H1 (cell line): ENCODE measurements around the gene PDHX. TPM values are rescaled to one million over a fixed set of nuclear protein-coding genes. Genes with fewer than 3 reads are reported as not detected.

Source experiments
- BRCA1 ChIP-seq: IDR thresholded peaks from 2 replicates; pipeline ENCODE4 v1.6.1; 2012; ENCODE audit warnings: low read depth, low read length, improper control_type of control experiment
- CBX8 ChIP-seq: fragments of 300-800, 300-1000 bp; sonication (generic); IDR thresholded peaks from 2 replicates; pipeline ENCODE4 v1.7.1; 2016; ENCODE audit warnings: low read depth, low read length, borderline replicate concordance
- CHD2 ChIP-seq: IDR thresholded peaks from 2 replicates; pipeline ENCODE4 v1.6.1; 2012; ENCODE audit warnings: low read length, improper control_type of control experiment
- KDM4A ChIP-seq: IDR thresholded peaks from one replicate; pipeline ENCODE4 v1.7.1; 2012; ENCODE audit warnings: low read depth, mild to moderate bottlenecking, moderate library complexity, low read length, inconsistent platforms; ENCODE audit not compliant: severe bottlenecking
- NANOG ChIP-seq: IDR thresholded peaks from 2 replicates; pipeline ENCODE4 v1.6.1; 2011; ENCODE audit warnings: low read length, low read depth, mild to moderate bottlenecking, inconsistent platforms; ENCODE audit not compliant: insufficient read depth, poor library complexity, severe bottlenecking
- PHF8 ChIP-seq: fragments of 200-600 bp; sonication (generic); conservative IDR thresholded peaks from 2 replicates; pipeline ENCODE4 v1.7.1; 2012; ENCODE audit warnings: low read depth, mild to moderate bottlenecking, inconsistent platforms, low read length, moderate library complexity
- RBBP5 ChIP-seq: IDR thresholded peaks from 2 replicates; pipeline ENCODE4 v1.7.1; 2012; ENCODE audit warnings: low read depth, mild to moderate bottlenecking, inconsistent platforms, low read length, moderate library complexity, borderline replicate concordance
- TAF1 ChIP-seq: IDR thresholded peaks from 2 replicates; pipeline ENCODE4 v1.6.1; 2011; ENCODE audit warnings: mild to moderate bottlenecking, low read depth, low read length
- YY1 ChIP-seq: IDR thresholded peaks from 2 replicates; pipeline ENCODE4 v1.6.1; 2011; ENCODE audit warnings: low read depth, mild to moderate bottlenecking, low read length
- polyA plus RNA-seq, 7 experiments: library from polyadenylated mRNA; depleted of rRNA in 3 of 7; stranded (reverse) in 5 of 7; unstranded in 2 of 7; fragments of >200 nt in 5 of 7; fragments of 200-250 nt in 2 of 7; gene quantifications; 1 replicate in 5 of 7; 2 replicates in 1 of 7; 4 replicates in 1 of 7; pipeline versions ENCODE4 v1.2.1 to v1.2.3, GENCODE V29; 2011 to 2013; ENCODE audit warnings: missing spikeins in 2 of 7, mixed read lengths in 2 of 7
- total RNA-seq: library from RNA; stranded (reverse); fragmentation: NEBNext Ultra II Directional; extraction: Animal tissue kit (Norgen Biotek cat#: 25700); gene quantifications from 2 replicates; pipeline ENCODE4 v1.2.1, GENCODE V29; 2021
- TF ChIP-seq, protein P1 (sequence below): fragments of 300-600 bp; sonication (generic); IDR thresholded peaks from 2 replicates; pipeline ENCODE4 v1.7.1; 2012; ENCODE audit warnings: low read length, moderate library complexity, mild to moderate bottlenecking, inconsistent platforms; ENCODE audit not compliant: insufficient replicate concordance
- TF ChIP-seq, protein P2 (sequence below): IDR thresholded peaks from 2 replicates; pipeline ENCODE4 v1.6.1; 2012; ENCODE audit warnings: inconsistent platforms

Gene PDHX
- total and polyA plus RNA-seq, 2 of the 8 experiments (the other 6 are each of a cell fraction or from before 2014, with no cell fraction given), result 12.4 to 51.9 TPM

DNA sequence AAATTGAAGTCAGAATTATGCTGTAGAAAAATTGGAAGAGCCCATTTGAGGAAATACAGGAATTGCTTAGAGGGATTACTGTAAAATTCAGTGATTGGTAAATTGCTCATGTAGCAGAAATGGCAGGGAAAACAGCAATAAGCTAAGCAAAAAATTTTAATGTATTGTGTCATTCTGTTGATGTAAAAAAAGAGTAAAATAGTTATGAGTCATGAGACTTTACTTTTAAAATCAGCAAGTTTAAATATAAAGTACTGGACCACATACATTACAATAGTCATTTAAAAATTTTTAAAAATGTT, 10.4 kb downstream of the PDHX start (continued):
- TF ChIP-seq, protein P1, sequence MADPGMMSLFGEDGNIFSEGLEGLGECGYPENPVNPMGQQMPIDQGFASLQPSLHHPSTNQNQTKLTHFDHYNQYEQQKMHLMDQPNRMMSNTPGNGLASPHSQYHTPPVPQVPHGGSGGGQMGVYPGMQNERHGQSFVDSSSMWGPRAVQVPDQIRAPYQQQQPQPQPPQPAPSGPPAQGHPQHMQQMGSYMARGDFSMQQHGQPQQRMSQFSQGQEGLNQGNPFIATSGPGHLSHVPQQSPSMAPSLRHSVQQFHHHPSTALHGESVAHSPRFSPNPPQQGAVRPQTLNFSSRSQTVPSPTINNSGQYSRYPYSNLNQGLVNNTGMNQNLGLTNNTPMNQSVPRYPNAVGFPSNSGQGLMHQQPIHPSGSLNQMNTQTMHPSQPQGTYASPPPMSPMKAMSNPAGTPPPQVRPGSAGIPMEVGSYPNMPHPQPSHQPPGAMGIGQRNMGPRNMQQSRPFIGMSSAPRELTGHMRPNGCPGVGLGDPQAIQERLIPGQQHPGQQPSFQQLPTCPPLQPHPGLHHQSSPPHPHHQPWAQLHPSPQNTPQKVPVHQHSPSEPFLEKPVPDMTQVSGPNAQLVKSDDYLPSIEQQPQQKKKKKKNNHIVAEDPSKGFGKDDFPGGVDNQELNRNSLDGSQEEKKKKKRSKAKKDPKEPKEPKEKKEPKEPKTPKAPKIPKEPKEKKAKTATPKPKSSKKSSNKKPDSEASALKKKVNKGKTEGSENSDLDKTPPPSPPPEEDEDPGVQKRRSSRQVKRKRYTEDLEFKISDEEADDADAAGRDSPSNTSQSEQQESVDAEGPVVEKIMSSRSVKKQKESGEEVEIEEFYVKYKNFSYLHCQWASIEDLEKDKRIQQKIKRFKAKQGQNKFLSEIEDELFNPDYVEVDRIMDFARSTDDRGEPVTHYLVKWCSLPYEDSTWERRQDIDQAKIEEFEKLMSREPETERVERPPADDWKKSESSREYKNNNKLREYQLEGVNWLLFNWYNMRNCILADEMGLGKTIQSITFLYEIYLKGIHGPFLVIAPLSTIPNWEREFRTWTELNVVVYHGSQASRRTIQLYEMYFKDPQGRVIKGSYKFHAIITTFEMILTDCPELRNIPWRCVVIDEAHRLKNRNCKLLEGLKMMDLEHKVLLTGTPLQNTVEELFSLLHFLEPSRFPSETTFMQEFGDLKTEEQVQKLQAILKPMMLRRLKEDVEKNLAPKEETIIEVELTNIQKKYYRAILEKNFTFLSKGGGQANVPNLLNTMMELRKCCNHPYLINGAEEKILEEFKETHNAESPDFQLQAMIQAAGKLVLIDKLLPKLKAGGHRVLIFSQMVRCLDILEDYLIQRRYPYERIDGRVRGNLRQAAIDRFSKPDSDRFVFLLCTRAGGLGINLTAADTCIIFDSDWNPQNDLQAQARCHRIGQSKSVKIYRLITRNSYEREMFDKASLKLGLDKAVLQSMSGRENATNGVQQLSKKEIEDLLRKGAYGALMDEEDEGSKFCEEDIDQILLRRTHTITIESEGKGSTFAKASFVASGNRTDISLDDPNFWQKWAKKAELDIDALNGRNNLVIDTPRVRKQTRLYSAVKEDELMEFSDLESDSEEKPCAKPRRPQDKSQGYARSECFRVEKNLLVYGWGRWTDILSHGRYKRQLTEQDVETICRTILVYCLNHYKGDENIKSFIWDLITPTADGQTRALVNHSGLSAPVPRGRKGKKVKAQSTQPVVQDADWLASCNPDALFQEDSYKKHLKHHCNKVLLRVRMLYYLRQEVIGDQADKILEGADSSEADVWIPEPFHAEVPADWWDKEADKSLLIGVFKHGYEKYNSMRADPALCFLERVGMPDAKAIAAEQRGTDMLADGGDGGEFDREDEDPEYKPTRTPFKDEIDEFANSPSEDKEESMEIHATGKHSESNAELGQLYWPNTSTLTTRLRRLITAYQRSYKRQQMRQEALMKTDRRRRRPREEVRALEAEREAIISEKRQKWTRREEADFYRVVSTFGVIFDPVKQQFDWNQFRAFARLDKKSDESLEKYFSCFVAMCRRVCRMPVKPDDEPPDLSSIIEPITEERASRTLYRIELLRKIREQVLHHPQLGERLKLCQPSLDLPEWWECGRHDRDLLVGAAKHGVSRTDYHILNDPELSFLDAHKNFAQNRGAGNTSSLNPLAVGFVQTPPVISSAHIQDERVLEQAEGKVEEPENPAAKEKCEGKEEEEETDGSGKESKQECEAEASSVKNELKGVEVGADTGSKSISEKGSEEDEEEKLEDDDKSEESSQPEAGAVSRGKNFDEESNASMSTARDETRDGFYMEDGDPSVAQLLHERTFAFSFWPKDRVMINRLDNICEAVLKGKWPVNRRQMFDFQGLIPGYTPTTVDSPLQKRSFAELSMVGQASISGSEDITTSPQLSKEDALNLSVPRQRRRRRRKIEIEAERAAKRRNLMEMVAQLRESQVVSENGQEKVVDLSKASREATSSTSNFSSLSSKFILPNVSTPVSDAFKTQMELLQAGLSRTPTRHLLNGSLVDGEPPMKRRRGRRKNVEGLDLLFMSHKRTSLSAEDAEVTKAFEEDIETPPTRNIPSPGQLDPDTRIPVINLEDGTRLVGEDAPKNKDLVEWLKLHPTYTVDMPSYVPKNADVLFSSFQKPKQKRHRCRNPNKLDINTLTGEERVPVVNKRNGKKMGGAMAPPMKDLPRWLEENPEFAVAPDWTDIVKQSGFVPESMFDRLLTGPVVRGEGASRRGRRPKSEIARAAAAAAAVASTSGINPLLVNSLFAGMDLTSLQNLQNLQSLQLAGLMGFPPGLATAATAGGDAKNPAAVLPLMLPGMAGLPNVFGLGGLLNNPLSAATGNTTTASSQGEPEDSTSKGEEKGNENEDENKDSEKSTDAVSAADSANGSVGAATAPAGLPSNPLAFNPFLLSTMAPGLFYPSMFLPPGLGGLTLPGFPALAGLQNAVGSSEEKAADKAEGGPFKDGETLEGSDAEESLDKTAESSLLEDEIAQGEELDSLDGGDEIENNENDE, result no peak
- no peak for TF ChIP-seq TAF1
- TF ChIP-seq KDM4A, result no peak
- no peak for TF ChIP-seq RBBP5
- TF ChIP-seq YY1, result no peak
- no peak for TF ChIP-seq CHD2
- TF ChIP-seq PHF8, result no peak
- no peak for TF ChIP-seq BRCA1
- TF ChIP-seq NANOG, result no peak
- TF ChIP-seq, protein P2, sequence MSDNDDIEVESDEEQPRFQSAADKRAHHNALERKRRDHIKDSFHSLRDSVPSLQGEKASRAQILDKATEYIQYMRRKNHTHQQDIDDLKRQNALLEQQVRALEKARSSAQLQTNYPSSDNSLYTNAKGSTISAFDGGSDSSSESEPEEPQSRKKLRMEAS, result no peak
- no peak for TF ChIP-seq CBX8
